CD1c-positive myeloid dendritic cell (primary cell): Measurements from ENCODE around the gene TMEM139.

ENCODE experiments used
- DNase-seq: peaks from one replicate; pipeline ENCODE4 v3.0.0-alpha.2; 2016; ENCODE audit errors: extremely low spot score

TMEM139 gene

GRCh38 chr7:143323653-143324052 is 38.9 kb downstream of the TMEM139 start:
- peak; percentile 72 for DNase-seq

GRCh38 chr7:143325240-143325639 is 40.5 kb downstream of the TMEM139 start:
- DNase-seq, result no peak

GRCh38 chr7:143327903-143328302 is 43.1 kb downstream of the TMEM139 start:
- peak; percentile 46 for DNase-seq

GRCh38 chr7:143329471-143330170 is 44.9 kb downstream of the TMEM139 start:
- DNase-seq, result no peak

GRCh38 chr7:143331179-143331801 is 46.5 kb downstream of the TMEM139 start:
- DNase-seq, result peak; percentile 65

DNA sequence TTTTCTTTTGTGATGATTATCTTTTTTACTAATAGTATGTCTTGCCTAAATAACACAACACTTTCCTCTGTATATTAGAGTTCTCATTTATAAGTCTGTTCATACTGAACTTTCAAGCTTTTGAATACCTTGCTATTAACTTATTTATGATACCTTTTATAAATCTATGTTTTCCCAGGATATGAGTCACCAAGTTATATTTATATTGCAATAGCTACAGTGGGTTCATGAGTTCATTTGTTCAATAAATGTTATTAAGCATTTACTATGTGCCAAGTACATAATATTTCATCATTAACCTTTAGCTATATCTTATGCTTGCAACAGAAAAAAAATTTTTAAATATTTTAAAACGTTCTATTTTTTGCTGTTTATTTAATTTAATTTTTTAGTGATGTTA is 49.5 kb downstream of the TMEM139 start:
- DNase-seq, result no peak

GRCh38 chr7:143337216-143337615 is 52.5 kb downstream of the TMEM139 start:
- DNase-seq, result no peak
